HepG2 (cell line): ENCODE measurements around the gene SHBG. TPM values are rescaled to one million over a fixed set of nuclear protein-coding genes. Genes with fewer than 3 reads are reported as not detected.

Source experiments
- CCAR2 ChIP-seq: fragments of 200-400 bp; formaldehyde crosslinking; optimal IDR thresholded peaks from 2 replicates; pipeline ENCODE3; 2018; ENCODE audit warnings: low read depth, mild to moderate bottlenecking, low read length, moderate library complexity
- GLI4 ChIP-seq: sonication (generic); formaldehyde crosslinking; IDR thresholded peaks from 2 replicates; pipeline ENCODE4 v1.5.1; 2020; ENCODE audit warnings: missing genetic modification reagents, mild to moderate bottlenecking, moderate library complexity, borderline replicate concordance
- KMT2A ChIP-seq: sonication (generic); formaldehyde crosslinking; IDR thresholded peaks from 2 replicates; pipeline ENCODE4 v1.4.0; 2020; ENCODE audit warnings: missing genetic modification reagents
- MAF1 ChIP-seq: sonication (generic); formaldehyde crosslinking; IDR thresholded peaks from 2 replicates; pipeline ENCODE4 v1.5.0; 2020; ENCODE audit warnings: missing genetic modification reagents, borderline replicate concordance
- MYC ChIP-seq: sonication (generic); formaldehyde crosslinking; IDR thresholded peaks from 2 replicates; pipeline ENCODE4 v1.9.0; 2021; ENCODE audit warnings: missing genetic modification reagents, borderline replicate concordance
- POLR2A ChIP-seq, 2 experiments: IDR thresholded peaks; 2 replicates each; pipeline ENCODE4 v1.6.1; 2011; ENCODE audit warnings: low read depth in 2 of 2, low read length in 2 of 2, mild to moderate bottlenecking in 1 of 2, moderate library complexity in 1 of 2; ENCODE audit not compliant: insufficient read depth in 1 of 2
- PTBP1 ChIP-seq: fragments of 200-400 bp; formaldehyde crosslinking; IDR thresholded peaks from 2 replicates; pipeline ENCODE4 v1.6.1; 2018; ENCODE audit warnings: low read length, low read depth; ENCODE audit not compliant: poor library complexity, severe bottlenecking
- RFXANK ChIP-seq: IDR thresholded peaks from 2 replicates; pipeline ENCODE4 v1.6.1; 2016
- SNAPC2 ChIP-seq: sonication (generic); formaldehyde crosslinking; IDR thresholded peaks from 2 replicates; pipeline ENCODE4 v1.8.1; 2022; ENCODE audit warnings: mild to moderate bottlenecking, missing genetic modification reagents
- STAT5B ChIP-seq: sonication (generic); formaldehyde crosslinking; IDR thresholded peaks from 2 replicates; pipeline ENCODE4 v1.4.0; 2020; ENCODE audit warnings: missing genetic modification reagents
- TAF15 ChIP-seq: fragments of 200-400 bp; formaldehyde crosslinking; IDR thresholded peaks from one replicate; pipeline ENCODE4 v1.6.1; 2018; ENCODE audit warnings: mild to moderate bottlenecking, low read depth, low read length; ENCODE audit not compliant: poor library complexity, severe bottlenecking
- USF2 ChIP-seq, 2 experiments: sonication (generic) in 1 of 2; formaldehyde crosslinking in 1 of 2; IDR thresholded peaks; 2 replicates each; pipeline versions ENCODE4 v1.5.1 to v1.6.1; 2011 to 2020; ENCODE audit warnings: borderline replicate concordance in 1 of 2, low read depth in 1 of 2, low read length in 1 of 2, mild to moderate bottlenecking in 1 of 2, missing genetic modification reagents in 1 of 2, moderate library complexity in 1 of 2
- YEATS4 ChIP-seq: sonication (generic); formaldehyde crosslinking; IDR thresholded peaks from 2 replicates; pipeline ENCODE4 v1.4.0; 2020; ENCODE audit warnings: missing genetic modification reagents, borderline replicate concordance
- ZBTB49 ChIP-seq: sonication (generic); formaldehyde crosslinking; IDR thresholded peaks from 2 replicates; pipeline ENCODE4 v1.4.0; 2020; ENCODE audit warnings: missing genetic modification reagents, borderline replicate concordance
- ZNF230 ChIP-seq: sonication (generic); formaldehyde crosslinking; IDR thresholded peaks from 2 replicates; pipeline ENCODE4 v1.4.0; 2020; ENCODE audit warnings: mild to moderate bottlenecking, missing genetic modification reagents
- ZNF570 ChIP-seq: sonication (generic); formaldehyde crosslinking; IDR thresholded peaks from 2 replicates; pipeline ENCODE4 v1.4.0; 2020; ENCODE audit warnings: mild to moderate bottlenecking, missing genetic modification reagents, borderline replicate concordance
- ZNF598 ChIP-seq: sonication (generic); formaldehyde crosslinking; IDR thresholded peaks from 2 replicates; pipeline ENCODE4 v1.5.1; 2020; ENCODE audit warnings: mild to moderate bottlenecking, missing genetic modification reagents, borderline replicate concordance
- ZNF7 ChIP-seq: IDR thresholded peaks from 2 replicates; pipeline ENCODE4 v1.6.1; 2016; ENCODE audit warnings: missing biosample characterization, missing genetic modification reagents
- ZNF709 ChIP-seq: sonication (generic); formaldehyde crosslinking; IDR thresholded peaks from 2 replicates; pipeline ENCODE4 v1.5.0; 2020; ENCODE audit warnings: mild to moderate bottlenecking, missing genetic modification reagents
- ZNF841 ChIP-seq: sonication (generic); formaldehyde crosslinking; IDR thresholded peaks from 2 replicates; pipeline ENCODE4 v1.8.1; 2023; ENCODE audit warnings: missing genetic modification reagents, borderline replicate concordance
- ZZZ3 ChIP-seq: sonication (generic); formaldehyde crosslinking; IDR thresholded peaks from 2 replicates; pipeline ENCODE4 v1.4.0; 2020; ENCODE audit warnings: missing genetic modification reagents, mild to moderate bottlenecking, borderline replicate concordance
- polyA plus RNA-seq, 8 experiments: library from polyadenylated mRNA; depleted of rRNA in 3 of 8; stranded (reverse) in 7 of 8; unstranded in 1 of 8; fragments of >200 nt; fragmentation: Illumina TruSeq in 4 of 8; extraction: Trizol in 4 of 8; gene quantifications; 2 replicates each; pipeline versions ENCODE4 v1.2.1 to v1.2.3, GENCODE V29; 2011 to 2016; ENCODE audit warnings: low read depth in 4 of 8, missing spikeins in 1 of 8, mixed read lengths in 1 of 8; ENCODE audit not compliant: insufficient read depth in 1 of 8
- total RNA-seq, 5 experiments: library from RNA; depleted of rRNA; stranded (reverse); fragments of >200 nt; fragmentation: Illumina TruSeq; extraction: Trizol; gene quantifications; 2 replicates each; pipeline ENCODE4 v1.2.3, GENCODE V29; 2016; ENCODE audit warnings: low read depth in 1 of 5
- TF ChIP-seq, protein P1 (sequence below): sonication (generic); formaldehyde crosslinking; IDR thresholded peaks from 2 replicates; pipeline ENCODE4 v1.4.0; 2020; ENCODE audit warnings: missing genetic modification reagents
- TF ChIP-seq, protein P2 (sequence below): IDR thresholded peaks from 2 replicates; pipeline ENCODE4 v1.6.1; 2016; ENCODE audit warnings: mild to moderate bottlenecking, missing biosample characterization, missing genetic modification reagents

Gene SHBG
- total and polyA plus RNA-seq, 2 of the 13 experiments (the other 11 are each of a cell fraction or from before 2014, with no cell fraction given), result 4.0 to 6.1 TPM

DNA sequence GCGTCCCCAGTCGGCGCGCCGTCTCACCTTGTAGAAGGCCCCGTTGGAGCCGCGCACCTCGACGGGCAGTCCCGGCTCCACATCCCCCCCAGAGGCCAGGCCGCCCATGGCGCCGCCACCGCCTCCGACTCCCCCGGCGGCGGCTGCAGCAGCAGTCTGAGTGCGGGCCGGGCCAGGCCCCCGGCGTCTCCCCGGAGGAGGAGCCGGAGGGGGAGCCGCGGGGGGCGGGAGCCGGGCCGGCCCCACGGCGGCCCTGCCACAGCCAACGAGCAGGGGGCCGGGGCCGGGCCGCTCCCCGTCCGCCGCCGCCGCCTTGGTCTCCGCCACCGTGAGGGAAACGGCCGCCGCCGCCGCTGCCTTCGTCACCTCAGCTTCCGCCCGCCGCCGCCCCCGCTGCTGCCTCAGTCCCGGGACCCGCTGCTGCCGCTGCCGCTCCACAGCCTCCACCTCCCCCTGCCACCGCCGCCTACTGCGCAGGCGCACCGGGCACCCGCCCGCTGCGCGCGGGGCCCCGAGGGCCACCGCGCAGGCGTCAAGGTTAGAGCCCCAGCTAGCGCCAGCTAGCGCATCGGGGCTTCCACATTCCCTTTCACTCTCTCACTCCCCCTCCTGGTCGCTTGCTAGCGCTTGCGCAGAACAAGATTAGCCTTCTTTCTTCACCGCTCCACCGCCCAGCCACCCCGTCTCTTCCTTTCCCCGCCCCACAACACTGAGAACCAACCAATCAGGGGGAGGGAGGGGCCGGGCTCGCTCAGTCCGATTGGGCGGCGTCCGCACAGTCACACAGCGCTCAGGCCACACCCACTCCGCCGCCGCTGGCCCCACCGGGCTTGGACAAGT lies 15.3 kb upstream of the SHBG start, which contains the start of gene FXR2 (continued):
- TF ChIP-seq ZBTB49 (CRISPR knock-in tag), result no peak
- TF ChIP-seq YEATS4, result peak; percentile 21; the same call in 1 of the 2 replicates
- TF ChIP-seq ZNF598 (CRISPR knock-in tag), result no peak
- no peak for TF ChIP-seq ZNF570
- TF ChIP-seq ZNF7 (CRISPR knock-in tag), result no peak
- TF ChIP-seq, protein P1, sequence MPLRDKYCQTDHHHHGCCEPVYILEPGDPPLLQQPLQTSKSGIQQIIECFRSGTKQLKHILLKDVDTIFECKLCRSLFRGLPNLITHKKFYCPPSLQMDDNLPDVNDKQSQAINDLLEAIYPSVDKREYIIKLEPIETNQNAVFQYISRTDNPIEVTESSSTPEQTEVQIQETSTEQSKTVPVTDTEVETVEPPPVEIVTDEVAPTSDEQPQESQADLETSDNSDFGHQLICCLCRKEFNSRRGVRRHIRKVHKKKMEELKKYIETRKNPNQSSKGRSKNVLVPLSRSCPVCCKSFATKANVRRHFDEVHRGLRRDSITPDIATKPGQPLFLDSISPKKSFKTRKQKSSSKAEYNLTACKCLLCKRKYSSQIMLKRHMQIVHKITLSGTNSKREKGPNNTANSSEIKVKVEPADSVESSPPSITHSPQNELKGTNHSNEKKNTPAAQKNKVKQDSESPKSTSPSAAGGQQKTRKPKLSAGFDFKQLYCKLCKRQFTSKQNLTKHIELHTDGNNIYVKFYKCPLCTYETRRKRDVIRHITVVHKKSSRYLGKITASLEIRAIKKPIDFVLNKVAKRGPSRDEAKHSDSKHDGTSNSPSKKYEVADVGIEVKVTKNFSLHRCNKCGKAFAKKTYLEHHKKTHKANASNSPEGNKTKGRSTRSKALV (CRISPR knock-in tag), result no peak
- TF ChIP-seq KMT2A (CRISPR knock-in tag), result 0 out of 2 replicates have a peak, but pooled peaks have one; percentile 16
- peak; percentile 20 for TF ChIP-seq TAF15
- TF ChIP-seq, protein P2, sequence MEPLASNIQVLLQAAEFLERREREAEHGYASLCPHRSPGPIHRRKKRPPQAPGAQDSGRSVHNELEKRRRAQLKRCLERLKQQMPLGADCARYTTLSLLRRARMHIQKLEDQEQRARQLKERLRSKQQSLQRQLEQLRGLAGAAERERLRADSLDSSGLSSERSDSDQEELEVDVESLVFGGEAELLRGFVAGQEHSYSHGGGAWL, result no peak
- peak in 1 of 2 experiments; percentile 64 for TF ChIP-seq POLR2A (IDR thresholded peaks at IDR 0.05; ENCODE audit: insufficient read depth in 1 of 2, low read depth in 2 of 2, low read length in 2 of 2)
- no peak for TF ChIP-seq ZZZ3
- TF ChIP-seq USF2 (IDR thresholded peaks at IDR 0.05; ENCODE audit: low read depth, low read length), result no peak
- TF ChIP-seq USF2 (CRISPR knock-in tag; IDR thresholded peaks at IDR 0.05; ENCODE audit: borderline replicate concordance), result no peak
- TF ChIP-seq RFXANK (CRISPR knock-in tag), result 0 out of 2 replicates have a peak, but pooled peaks have one; percentile 59
- TF ChIP-seq SNAPC2, result no peak
- TF ChIP-seq CCAR2, result no peak
- no peak for TF ChIP-seq ZNF841 (CRISPR knock-in tag)
- no peak for TF ChIP-seq PTBP1
- no peak for TF ChIP-seq GLI4 (CRISPR knock-in tag)
- no peak for TF ChIP-seq ZNF709 (CRISPR knock-in tag)
- 0 out of 2 replicates have a peak, but pooled peaks have one; percentile 1 for TF ChIP-seq MYC
- TF ChIP-seq ZNF230, result no peak
- TF ChIP-seq MAF1, result no peak
- TF ChIP-seq STAT5B (CRISPR knock-in tag), result no peak
